GM19023 (cell line): ENCODE results near the gene PSG6.
"Not testable (repeated sequence)": the region's sequence is repeated elsewhere in the genome, so short reads cannot be mapped to it uniquely, and the experiment has no call there.

Experiments used
- ATAC-seq: cut with Tn5 transposase; IDR thresholded peaks from one replicate; pipeline ENCODE4 v1.9.1; 2021; ENCODE audit warnings: mild to moderate bottlenecking, moderate library complexity; ENCODE audit not compliant: unreplicated experiment

The PSG6 gene

DNA sequence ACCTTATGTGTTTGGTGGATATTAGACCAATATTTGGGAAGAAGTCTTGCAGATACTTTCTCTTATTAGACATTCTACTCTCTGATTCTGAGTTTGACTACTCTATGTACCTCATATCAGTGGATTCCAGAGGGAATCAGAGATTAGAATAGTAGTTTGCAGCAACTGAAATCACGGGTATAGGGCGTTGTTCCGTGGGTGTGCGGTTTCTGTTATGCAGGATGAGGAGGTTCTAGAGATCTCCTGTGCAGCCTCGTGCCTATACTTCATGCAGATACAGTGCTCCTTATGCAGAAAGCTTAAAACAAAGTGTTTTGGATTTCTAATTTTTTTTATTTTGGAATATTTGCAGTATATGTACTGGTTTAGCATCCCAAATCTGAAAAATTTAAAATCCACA lies 6.0 kb downstream of the PSG6 start:
- not testable (repeated sequence) for ATAC-seq

DNA sequence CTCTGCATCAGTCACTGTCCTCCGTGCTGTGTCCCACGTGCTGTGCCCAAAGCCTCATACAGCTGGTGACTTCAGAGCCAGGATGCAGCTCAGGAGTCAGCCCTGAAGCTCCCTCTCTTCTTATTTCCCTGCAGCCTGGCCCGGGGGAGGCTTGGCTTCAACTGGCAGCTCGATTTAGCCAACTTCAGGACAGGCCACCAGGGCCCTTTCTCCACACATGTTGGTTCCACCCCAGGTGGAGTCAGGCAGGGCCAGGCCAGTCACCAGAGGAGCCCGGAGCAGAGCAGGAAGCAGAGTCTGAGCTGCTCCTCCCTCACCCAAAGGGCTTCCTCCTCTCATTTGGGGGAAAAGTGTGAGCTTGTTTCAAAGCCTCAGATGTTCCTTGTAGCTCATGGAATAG lies 11.5 kb downstream of the PSG6 start:
- ATAC-seq: not testable (repeated sequence)

DNA sequence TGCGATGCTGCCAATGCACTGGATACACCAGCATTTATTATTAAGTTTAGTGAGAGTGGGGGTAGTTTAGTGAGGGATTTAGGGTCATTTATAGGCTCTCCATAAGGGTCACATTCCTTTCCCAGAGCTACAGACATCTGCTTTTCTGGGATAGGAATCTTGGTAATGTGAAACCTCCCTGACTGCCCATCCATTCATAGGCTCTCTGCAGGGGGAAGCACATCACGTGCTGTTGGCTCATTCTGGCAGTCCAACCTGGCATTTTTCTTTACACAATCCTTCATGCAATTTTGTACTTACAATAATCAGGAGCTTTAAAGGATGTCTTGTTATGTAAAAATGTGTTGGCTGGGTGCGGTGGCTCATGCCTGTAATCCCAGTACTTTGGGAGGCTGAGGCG lies 17.1 kb downstream of the PSG6 start:
- not testable (repeated sequence) for ATAC-seq

DNA sequence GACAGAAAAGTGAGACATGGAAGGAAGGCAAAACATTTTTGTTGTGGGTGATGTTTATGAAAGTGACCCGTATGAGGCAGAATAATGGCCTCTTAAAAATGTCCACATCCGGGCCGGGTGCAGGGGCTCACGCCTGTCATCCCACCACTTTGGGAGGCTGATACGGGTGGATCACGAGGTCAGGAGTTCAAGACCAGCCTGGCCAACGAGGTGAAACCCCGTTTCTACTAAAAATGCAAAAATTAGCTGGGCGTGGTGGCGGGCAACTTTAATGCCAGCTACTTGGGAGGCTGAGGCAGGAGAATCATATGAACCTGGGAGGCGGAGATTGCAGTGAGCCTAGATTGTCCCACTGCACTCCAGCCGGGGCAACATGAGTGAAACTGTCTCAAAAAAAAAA lies 18.0 kb downstream of the PSG6 start:
- ATAC-seq: not testable (repeated sequence)

DNA sequence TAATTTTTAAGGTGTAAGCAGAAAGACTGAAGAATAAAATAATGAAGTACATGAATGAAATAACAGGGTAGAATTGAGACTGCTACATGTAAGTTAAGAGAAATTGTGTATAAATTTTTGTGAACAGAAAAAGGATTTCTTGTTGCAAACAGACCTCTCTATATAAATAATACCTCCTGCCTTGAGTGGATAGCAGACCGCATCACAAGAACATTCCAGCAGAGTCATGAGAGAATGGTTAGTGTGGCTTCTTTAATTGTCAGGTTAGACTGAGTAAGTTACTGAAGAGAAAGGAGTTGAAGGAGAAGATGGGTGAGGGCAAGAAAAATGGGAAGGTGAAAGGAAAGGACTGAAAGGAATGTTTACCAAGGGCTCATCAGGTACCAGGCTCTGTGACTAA lies 18.6 kb downstream of the PSG6 start:
- not testable (repeated sequence) for ATAC-seq

DNA sequence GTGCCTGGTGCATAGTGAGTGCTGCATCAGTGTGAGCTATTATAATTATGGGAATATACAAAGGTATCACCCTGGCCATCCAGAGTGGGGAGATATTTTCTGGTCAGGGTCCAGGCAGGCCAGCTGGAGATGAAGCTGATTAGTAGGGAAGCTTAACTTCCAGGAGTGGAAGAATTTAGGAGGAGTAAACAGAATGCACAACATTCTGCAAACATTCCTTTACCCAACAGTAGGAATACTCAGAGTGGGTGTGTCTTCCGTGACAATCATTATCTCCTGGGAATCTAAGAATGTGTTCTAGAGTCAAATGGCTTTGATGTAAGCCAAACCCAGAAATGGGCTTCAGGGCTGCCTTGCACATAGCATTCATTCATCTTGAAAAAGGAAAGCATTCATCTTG lies 19.0 kb downstream of the PSG6 start:
- ATAC-seq: not testable (repeated sequence)

DNA sequence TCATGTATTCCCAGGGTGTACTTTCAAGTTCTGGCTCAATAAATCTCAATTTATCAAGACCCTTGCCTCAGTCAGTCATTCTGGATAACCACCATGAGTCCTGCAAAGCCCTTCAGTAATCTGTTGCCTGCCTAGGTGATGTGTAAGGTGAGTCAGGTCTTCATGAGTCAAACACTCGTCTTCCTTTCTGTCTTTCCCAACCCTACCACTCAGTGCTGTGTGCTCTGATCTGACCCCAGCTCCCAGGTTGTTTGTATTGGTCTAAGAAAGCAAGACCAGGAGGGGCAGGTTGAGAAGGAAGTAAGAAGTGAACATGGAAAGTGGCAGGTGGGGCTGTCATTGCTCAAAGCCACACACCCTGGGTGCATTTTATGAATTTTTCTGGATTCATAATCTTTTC lies 20.0 kb downstream of the PSG6 start:
- ATAC-seq: not testable (repeated sequence)

DNA sequence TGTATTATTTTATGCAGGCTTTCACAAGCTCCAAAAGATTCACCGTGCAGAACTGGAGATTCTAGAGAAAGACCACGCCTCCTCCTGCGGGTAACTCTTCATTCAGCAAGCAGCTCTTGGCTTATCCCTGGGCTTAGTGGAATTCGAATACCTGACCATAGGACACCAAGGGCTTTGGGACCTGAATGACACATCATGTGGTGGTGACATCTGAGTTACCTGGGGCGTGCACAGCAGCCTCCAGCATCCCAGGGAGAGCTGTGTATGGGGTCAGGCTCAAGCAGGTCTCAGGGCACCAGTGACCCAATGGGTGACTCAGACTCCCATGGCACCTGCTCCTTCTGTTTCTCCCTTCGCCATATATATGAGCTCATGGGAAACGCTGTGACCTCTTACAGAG lies 27.2 kb downstream of the PSG6 start:
- ATAC-seq: not testable (repeated sequence)

DNA sequence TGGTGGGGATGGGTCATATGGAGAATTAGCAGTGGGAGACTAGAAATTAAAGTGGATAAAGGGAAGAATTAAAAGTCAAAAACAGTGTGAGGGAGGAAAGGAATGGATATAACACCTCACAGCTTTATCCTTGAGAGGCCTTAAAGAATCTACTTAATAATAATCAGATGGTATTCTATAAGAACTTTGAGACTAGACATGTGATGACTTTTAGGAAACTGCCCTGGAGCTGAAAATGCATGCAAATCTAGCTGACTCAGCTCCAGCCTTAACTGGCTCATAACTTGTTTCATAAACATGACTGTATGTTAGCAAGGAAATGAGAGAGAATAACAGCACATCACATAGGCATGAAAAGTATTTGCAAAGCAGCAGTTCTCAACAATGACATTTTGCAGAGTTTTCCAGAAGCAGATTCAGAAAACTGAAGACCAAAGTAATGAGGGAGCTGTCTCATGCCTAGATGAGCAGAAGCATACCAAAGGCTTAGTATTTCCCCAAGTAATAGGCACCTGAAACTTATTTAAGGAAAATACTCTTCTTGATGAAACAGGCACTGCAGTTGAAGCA lies 29.7 kb downstream of the PSG6 start:
- not testable (repeated sequence) for ATAC-seq

DNA sequence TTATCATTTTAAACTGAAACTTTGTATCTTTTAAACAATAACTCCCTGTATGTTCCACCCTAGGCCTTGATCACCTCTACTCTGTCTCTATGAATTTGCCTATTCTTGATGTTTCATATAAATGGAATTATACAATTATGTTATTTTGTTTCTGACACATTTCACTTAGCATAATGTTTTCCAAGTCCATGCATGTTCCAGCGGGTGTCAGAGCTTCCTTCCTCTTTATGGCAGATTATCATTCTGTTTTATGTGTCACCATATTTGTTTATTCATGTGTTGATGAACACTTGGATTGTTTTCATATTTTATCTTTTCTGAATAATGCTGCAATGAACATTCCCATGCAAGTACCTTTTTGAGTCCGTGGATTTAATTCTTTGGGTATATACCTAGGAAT lies 35.0 kb downstream of the PSG6 start:
- not testable (repeated sequence) for ATAC-seq

DNA sequence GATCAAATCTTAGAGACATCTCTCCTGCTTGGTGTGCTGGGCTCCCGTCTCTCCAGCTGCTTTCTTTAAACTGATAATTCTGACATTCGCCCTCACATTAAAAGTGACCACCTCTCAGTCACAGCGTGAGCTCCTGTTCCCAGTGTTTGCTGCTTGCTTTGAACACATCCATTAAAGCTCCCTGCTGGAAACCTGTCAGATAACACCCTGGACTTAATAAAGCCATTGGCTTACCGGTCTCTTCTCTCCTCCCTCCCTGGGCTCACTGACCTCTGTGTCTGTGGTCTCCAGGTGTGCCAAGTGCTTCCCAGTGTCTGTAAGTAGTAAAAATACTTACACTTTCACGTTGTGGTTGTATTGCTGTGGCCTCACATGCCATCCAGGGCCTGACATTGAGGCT lies 35.7 kb downstream of the PSG6 start:
- not testable (repeated sequence) for ATAC-seq

DNA sequence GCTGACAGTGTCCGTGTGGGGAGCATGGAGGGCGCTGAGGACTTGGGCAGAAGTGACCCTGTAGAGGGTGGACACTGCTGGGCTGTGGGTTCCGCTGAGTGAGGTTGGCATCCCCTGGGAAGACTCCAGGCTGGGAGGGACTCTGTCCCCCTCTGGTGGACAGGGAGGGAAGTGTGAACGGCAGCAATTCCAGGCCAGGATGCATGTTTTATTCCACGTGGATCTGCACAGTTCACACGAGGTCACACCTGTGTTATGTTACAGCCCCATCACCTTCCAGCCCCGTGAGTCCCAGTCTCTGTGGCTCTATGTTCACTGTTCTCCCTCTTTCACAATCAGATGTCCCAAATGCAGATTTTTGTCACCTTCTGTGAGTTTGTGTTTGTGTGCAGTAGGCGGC lies 36.4 kb downstream of the PSG6 start:
- ATAC-seq: not testable (repeated sequence)

DNA sequence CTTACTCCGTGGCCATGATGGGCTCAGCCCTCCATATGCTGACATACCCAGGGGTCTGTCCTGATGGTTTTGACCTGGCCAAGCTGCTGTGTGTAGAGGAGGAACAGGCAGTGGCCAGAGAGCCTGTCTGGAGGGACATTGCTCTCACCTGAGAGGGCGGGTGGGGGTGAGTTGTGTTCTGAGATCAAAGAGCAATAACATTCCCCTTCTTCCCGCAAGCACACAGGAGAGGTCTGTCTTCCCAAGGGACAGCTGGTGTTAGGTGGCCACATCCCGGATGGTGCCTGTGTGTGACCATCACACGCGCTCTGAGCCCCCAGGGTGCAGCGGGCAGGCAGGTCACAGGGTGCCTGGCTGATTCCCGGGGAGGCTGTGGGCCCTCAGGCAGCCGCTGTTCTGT lies 37.1 kb downstream of the PSG6 start:
- ATAC-seq: not testable (repeated sequence)

DNA sequence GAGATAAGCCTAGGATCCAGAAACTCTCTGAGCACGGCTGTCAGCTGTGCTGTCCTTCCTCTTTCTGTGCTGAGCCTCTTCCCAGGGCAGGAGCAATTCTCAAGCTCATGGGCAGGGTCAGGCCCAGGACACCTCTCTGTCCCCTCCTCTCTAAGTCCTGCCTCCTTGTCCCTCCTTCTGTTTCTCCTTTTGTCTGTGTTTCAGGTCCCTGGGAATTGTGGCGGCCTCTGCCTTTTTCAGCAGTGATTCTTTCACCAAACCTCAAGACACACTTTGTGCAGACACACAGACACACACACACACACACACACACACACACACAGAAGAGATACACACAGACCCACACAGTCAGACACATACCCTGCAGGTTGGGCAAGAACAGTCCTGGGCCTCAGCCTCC lies 38.1 kb downstream of the PSG6 start, which contains the start of gene PSG1:
TSS of gene PSG1 (minus strand) at position 101 of the 400 bp plus-strand sequence. CDS start 132 bp downstream, outside the sequence.
- ATAC-seq: no peak

DNA sequence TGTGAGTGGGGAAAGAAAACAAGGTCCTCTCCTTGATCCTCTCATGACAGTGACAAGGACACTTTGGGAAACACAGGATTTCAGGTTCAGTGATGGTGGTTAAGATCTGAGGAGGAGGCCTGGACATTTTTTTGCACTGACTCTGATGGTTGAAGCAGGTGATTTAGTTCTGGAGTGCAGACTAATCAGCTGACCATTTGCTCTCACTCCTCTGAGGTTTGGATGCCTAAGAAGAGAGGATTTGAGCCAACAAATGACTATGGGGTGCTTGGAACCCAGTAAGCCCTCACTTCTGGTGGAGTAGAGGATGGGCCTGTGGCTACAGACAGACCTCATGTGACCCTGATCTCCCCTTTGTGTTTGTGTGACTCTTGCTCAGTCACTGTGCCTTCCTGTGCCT lies 41.1 kb downstream of the PSG6 start:
- not testable (repeated sequence) for ATAC-seq

DNA sequence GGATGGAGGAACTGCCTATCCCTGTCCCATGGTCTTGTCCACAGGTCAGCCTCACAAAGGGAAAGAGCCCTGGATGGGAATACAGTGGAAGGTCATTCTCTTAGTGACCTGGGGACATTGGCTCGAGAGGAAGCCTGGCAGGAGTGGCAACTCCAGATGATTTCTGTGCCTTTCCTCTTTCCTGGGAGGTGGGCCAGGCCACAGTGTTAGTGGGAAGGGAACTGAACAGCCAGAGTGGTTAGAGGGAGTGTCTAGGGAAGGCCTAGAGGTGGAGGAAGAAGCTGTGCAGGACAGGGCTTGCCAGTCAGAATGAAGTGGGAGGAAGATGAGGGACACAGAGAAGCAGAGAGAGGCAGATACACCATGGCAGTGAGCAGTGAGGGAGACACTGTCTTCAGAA lies 41.8 kb downstream of the PSG6 start:
- ATAC-seq: not testable (repeated sequence)

DNA sequence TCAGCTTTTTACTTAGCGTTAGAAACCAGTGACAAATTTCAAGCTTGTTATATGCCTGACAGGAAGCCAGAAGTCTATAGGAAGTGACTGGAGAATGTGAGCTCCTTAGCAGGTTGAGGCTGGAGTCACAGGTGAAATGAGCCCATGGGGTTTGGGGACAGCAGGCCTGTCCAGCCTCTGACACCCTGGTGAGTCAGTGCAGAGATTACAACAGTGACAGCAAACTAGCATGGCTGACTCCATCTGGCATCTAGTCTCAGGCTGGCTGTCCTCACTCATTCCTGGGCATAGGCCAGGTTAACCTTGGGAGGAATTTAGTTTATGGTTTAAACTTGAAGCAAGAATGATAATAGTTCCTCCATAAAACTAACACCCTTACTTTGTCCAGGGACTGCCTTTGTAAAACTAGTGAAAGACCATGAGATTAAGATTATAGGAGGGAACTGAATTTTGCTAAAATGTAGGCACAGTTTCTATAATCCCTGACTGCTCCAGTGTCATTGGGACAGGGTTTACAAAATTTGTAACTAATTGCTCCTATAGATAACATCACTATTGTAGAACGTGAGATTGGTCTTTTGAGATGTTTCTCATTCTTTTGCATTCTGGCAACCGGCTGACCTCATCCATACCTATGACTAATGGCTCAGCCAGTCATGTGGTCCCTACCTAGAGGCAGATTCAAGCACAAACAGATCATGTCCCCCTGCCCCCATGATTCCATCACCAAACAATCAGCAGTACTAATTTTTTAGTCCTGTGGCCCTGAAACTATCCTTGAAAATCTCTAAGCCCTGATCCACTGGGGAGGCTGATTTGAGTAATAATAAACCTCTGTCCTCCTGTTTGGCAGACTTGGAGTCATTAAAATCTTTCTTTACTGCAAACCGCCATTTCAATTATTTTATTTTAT lies 42.5 kb downstream of the PSG6 start:
- not testable (repeated sequence) for ATAC-seq

DNA sequence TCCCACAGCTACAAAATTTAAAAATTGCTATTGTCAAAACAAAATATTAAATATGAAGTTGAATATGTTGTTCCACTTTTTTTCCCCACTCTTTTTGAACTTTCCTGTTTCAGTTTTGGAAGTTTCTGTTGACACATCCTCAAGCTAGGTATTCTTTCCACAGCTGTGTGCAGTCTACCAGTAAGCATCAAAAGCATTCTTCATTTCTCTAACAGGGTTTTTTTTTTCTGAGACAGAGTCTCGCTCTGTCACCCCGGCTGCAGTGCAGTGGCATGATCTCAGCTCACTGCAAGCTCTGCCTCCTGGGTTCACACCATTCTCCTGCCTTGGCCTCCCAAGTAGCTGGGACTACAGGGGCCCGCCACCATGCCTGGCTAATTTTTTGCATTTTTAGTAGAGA lies 43.6 kb downstream of the PSG6 start:
- ATAC-seq: not testable (repeated sequence)

DNA sequence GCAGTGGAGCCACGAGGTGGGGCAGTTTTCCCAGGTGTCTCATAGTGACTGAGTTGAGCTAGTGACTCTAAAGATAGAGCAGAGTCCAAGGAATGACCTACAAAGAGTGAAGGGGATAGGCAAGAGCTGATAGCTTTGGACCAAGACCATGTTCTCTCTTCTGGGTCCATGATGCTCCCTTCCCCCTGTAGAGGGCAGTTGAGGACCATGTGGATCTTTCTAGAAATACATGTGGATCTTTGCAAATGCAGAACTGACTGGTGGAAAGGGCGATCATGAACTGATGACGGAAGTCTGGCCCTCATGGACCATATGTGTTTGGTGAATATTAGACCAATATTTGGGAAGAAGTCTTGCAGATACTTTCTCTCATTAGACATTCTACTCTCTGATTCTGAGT lies 45.1 kb downstream of the PSG6 start:
- ATAC-seq: no peak

DNA sequence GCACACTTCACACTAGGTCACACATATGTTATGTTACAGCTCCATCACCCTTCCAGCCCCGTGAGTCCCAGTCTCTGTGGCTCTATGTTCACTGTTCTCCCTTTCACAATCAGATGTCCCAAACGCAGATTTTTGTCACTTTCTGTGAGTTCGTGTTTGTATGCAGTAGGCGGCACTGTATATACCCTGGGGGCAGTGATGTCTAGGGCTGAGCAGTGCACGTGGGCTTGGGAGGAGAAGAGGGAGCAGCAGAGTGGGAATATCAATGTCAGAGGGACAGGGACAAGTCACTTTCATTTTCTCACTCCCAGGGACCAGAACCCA lies 60.2 kb downstream of the PSG6 start:
- ATAC-seq: no peak

DNA sequence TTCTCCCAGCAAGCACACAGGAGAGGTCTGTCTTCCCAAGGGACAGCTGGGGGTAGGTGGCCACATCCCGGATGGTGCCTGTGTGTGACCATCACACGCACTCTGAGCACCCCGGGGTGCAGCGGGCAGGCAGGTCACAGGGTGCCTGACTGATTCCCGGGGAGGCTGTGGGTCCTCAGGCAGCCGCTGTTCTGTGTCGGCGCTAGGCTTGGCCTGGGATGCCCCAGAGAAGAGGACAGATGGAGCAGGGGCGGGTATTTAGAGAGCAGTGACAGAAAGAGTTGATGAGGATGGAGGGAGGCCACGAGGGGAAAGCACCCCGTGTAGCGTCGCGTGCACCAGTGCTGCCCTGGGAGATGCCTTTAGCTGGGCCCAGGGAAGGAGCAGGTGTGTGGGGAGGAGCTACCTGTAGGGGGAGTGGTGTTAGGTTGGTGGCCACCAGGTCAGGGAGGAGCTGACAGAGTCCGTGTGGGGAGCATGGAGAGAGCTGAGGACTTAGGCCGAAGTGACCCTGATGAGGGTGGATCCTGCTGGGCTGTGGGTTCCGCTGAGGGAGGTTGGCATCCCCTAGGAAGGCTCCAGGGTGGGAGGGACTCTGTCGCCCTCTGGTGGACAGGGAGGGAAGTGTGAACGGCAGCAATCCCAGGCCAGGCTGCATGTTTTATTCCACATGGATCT lies 60.7 kb downstream of the PSG6 start:
- not testable (repeated sequence) for ATAC-seq

DNA sequence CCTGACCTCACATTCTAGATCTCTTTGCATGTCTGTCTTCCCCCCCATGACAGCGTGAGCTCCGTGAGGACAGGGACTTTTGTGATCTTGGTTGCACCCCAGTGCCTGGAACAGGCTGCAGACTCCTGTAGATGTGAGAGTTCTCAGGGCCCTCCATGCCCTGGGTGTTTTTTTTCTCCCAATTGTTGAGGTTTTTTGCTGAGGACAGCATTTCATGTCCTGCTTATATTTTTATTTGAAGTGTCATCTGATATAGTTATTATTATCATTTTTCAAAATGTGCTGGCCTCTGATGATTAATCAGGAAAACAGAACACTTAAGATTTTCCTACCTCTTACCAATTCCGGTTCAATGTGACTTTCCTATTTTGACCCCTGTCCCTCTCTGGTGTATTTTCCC lies 62.9 kb downstream of the PSG6 start:
- not testable (repeated sequence) for ATAC-seq
